ENCODE data around the gene HSPA6.

DNA sequence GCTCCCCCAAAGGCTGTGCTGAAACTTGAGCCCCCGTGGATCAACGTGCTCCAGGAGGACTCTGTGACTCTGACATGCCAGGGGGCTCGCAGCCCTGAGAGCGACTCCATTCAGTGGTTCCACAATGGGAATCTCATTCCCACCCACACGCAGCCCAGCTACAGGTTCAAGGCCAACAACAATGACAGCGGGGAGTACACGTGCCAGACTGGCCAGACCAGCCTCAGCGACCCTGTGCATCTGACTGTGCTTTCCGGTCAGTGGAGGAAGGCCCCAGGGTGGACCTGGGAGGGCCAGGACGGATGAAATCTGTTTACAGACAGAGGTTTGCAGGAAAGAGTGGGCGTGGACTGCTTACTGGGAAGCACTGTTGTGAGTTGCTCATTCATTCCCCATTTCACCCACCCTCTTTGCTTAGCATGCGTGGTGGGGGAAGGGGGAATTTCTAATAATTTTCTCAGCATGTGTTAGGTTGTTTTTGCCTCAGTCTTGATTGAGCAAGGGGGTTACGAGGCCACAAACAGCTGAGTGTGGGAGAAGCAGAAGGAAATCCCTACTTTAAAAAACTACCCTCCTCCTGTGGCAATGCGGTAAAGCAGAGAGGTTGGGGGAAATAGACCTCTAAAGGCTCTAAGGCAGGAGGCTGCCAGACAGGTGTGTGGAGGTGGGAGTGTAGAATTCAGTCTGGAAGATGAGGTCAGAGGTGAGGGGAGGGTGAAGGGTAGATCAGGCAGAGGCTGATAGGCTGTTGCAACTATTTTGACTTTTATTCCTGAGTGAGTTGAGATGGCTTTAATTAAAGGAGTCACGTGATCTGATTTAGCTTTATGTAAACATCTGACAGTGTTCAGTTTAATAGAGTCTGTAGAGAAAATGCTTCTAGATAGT, 17.8 kb upstream of the HSPA6 start:
- TF ChIP-seq, protein P1, sequence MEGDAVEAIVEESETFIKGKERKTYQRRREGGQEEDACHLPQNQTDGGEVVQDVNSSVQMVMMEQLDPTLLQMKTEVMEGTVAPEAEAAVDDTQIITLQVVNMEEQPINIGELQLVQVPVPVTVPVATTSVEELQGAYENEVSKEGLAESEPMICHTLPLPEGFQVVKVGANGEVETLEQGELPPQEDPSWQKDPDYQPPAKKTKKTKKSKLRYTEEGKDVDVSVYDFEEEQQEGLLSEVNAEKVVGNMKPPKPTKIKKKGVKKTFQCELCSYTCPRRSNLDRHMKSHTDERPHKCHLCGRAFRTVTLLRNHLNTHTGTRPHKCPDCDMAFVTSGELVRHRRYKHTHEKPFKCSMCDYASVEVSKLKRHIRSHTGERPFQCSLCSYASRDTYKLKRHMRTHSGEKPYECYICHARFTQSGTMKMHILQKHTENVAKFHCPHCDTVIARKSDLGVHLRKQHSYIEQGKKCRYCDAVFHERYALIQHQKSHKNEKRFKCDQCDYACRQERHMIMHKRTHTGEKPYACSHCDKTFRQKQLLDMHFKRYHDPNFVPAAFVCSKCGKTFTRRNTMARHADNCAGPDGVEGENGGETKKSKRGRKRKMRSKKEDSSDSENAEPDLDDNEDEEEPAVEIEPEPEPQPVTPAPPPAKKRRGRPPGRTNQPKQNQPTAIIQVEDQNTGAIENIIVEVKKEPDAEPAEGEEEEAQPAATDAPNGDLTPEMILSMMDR (IDR thresholded peaks at IDR 0.05), result no peak
- TF ChIP-seq EZH2 (IDR thresholded peaks at IDR 0.05; ENCODE audit: borderline replicate concordance, insufficient read depth, low read depth, low read length, poor library complexity, severe bottlenecking), result no peak
